Thyroid gland (tissue), 4 donors: ENCODE data around the gene ZNF396. TPM values are rescaled to one million over a fixed set of nuclear protein-coding genes. Genes with fewer than 3 reads are reported as not detected.

Source experiments
- DNase-seq, 2 donors: peaks; one replicate each; pipeline ENCODE4 v3.0.0-alpha.2; 2019
- H3K27ac ChIP-seq, 3 donors: fragments of 200-600 bp; sonication (generic); 1 replicate in 2 of 3; 2 replicates in 1 of 3; pipeline ENCODE4 v1.5.1; 2016 to 2019; ENCODE audit warnings: mild to moderate bottlenecking in 1 of 3, moderate library complexity in 1 of 3
- H3K27me3 ChIP-seq: fragments of 200-600 bp; sonication (generic); one replicate; pipeline ENCODE4 v1.5.1; 2019
- H3K36me3 ChIP-seq, 2 donors: fragments of 200-600 bp; sonication (generic); one replicate each; pipeline ENCODE4 v1.5.1; 2016 to 2019
- H3K4me1 ChIP-seq, 2 donors: fragments of 200-600 bp; sonication (generic); one replicate each; pipeline ENCODE4 v1.5.1; 2017 to 2019
- H3K4me3 ChIP-seq, 3 donors: fragments of 200-600 bp; sonication (generic); replicated peaks in 1 of 3; 1 replicate in 2 of 3; 2 replicates in 1 of 3; pipeline ENCODE4 v1.5.1; 2016; ENCODE audit warnings: mild to moderate bottlenecking in 1 of 3
- H3K9me3 ChIP-seq: fragments of 200-600 bp; sonication (generic); one replicate; pipeline ENCODE4 v1.5.1; 2017
- POLR2A ChIP-seq, 2 donors: fragments of 450-650 bp; IDR thresholded peaks; one replicate each; pipeline ENCODE4 v1.6.1; 2017; ENCODE audit warnings: antibody characterized with exemption in 2 of 2, mild to moderate bottlenecking in 2 of 2, moderate library complexity in 1 of 2
- WGBS, 2 donors: methylation state at CpG; one replicate each; pipeline ENCODE4 v1.1.5; 2017; 5-methylcytosine and 5-hydroxymethylcytosine counted together
- intact Hi-C: fragments of 100-400 bp; cut with DNase I; formaldehyde crosslinking; loops from one replicate; pipeline ENCODE4 v1.15.1; 2023
- total RNA-seq, 4 donors: library from RNA; depleted of rRNA; stranded (reverse); fragments of >200 nt; gene quantifications; one replicate each; pipeline ENCODE4 v1.2.3, GENCODE V29; 2016
- TF ChIP-seq, protein P1 (sequence below), 6 experiments: fragments of 200-600 bp in 3 of 6; fragments of 450-650 bp in 3 of 6; sonication (generic) in 3 of 6; IDR thresholded peaks; one replicate each; pipeline ENCODE4 v1.5.1; 2016 to 2019; ENCODE audit warnings: antibody characterized with exemption in 6 of 6, mild to moderate bottlenecking in 2 of 6, inconsistent platforms in 1 of 6, moderate library complexity in 1 of 6

Gene ZNF396
- total RNA-seq, 4 donors from 2014 or later = 5.3 to 14.2 (median 9.1) TPM

DNA sequence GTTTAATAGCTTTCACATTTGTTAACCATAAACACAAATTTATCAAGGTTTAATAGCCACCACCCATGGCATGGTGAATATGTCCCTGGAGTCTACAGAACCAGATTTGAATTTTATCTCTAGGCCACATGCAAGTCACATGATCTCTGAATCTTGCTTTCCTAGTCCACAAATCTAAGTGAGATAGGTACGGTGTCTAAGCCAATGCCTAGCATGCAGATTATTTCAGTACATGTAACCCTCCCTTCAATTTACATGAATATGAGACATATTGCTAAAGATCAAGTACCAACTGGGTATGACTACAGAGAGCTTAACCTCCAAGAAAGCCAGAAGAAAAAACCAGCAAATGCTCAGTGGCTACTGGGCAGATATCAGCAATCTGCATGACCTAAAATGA is 42.9 kb downstream of the ZNF396 start:
- intact Hi-C loops = no loop called here
- H3K9me3 ChIP-seq = no peaks in the 10 kb centered on the region
- no peak for DNase-seq
- H3K4me1 ChIP-seq = peaks cover 22 to 25% of the 10 kb centered on the region in 2 donors
- peak overlapping the region in 2 of 3 donors; percentile 18 to 32 for H3K27ac ChIP-seq
- peaks cover 28 to 33% of the 10 kb centered on the region in 2 donors for H3K36me3 ChIP-seq
- no peak overlapping the region for H3K4me3 ChIP-seq
- WGBS, 2 donors = 100% methylated on average over 1 of the region's 1 CpG
- TF ChIP-seq, protein P1, sequence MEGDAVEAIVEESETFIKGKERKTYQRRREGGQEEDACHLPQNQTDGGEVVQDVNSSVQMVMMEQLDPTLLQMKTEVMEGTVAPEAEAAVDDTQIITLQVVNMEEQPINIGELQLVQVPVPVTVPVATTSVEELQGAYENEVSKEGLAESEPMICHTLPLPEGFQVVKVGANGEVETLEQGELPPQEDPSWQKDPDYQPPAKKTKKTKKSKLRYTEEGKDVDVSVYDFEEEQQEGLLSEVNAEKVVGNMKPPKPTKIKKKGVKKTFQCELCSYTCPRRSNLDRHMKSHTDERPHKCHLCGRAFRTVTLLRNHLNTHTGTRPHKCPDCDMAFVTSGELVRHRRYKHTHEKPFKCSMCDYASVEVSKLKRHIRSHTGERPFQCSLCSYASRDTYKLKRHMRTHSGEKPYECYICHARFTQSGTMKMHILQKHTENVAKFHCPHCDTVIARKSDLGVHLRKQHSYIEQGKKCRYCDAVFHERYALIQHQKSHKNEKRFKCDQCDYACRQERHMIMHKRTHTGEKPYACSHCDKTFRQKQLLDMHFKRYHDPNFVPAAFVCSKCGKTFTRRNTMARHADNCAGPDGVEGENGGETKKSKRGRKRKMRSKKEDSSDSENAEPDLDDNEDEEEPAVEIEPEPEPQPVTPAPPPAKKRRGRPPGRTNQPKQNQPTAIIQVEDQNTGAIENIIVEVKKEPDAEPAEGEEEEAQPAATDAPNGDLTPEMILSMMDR (IDR thresholded peaks at IDR 0.05) = no peak
- no peak for TF ChIP-seq POLR2A (IDR thresholded peaks at IDR 0.05)
- H3K27me3 ChIP-seq = no peaks in the 10 kb centered on the region

DNA sequence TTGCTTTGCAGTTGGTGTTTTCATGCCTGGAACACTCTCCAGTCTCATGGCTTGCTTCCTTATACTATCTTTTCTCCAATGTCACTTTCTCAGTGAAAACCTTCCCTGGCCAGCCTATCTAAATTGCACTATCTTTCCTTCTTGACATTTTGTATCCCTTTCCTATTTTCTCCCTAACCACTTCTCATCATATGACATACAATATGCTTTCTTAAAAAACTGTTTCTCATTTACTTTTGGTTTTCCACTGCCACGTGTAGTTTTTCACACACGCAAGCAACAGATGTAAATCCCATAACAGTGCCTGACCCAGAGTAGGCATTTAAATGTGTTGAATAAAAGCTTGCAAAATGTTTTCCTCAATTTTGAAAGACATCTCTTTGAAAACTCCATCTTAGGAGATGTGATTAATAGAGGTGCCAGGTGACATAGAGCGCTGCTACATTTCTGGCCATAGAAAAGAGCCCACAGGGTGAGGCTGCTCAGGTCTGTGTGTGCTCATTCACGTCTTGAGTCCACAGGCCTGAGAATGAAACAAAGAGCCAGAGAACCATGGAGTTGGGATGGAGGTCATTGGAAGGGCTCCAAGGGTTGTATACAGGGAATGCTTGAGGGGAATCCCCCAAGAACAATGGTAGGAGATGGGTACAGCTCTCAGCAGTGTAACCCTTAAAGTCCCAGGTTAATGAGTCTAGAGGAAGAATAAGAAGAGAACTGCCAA is 45.6 kb downstream of the ZNF396 start:
- H3K36me3 ChIP-seq = peaks cover 8 to 11% of the 10 kb centered on the region in 2 donors
- no peaks in the 10 kb centered on the region for H3K9me3 ChIP-seq
- TF ChIP-seq, protein P1 (IDR thresholded peaks at IDR 0.05) = no peak
- TF ChIP-seq POLR2A (IDR thresholded peaks at IDR 0.05) = no peak
- WGBS, 2 donors = 83% methylated on average over 4 of the region's 4 CpGs
- no peak overlapping the region for H3K27ac ChIP-seq
- intact Hi-C loops = no loop called here
- H3K27me3 ChIP-seq = no peaks in the 10 kb centered on the region
- no peak overlapping the region for H3K4me3 ChIP-seq
- DNase-seq = no peak
- H3K4me1 ChIP-seq = peaks cover 19 to 24% of the 10 kb centered on the region in 2 donors

DNA sequence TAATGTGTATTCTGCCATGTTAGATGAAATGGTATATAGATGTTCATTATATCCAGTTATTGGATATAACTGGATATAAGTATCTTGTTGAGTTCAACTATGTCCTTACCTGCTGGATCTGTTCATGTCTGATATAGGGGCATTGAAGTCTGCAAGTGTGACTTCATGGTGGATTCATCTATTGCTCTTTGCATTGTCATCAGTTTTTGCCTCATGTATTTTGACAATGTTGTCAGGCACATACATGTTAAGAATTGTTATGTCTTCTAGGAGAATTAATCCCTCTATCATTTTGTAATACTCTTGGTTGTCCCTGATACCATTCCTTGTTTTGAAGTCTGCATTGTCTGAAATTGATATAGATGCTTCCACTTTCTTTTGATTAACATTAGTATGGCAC is 48.3 kb downstream of the ZNF396 start:
- H3K27ac ChIP-seq = no peak overlapping the region
- intact Hi-C loops = no loop called here
- no peaks in the 10 kb centered on the region for H3K9me3 ChIP-seq
- no peaks in the 10 kb centered on the region for H3K4me1 ChIP-seq
- peaks cover 6 to 11% of the 10 kb centered on the region in 2 donors for H3K36me3 ChIP-seq
- TF ChIP-seq, protein P1 (IDR thresholded peaks at IDR 0.05) = no peak
- no peak for TF ChIP-seq POLR2A (IDR thresholded peaks at IDR 0.05)
- DNase-seq = no peak
- no peaks in the 10 kb centered on the region for H3K27me3 ChIP-seq
- no peak overlapping the region for H3K4me3 ChIP-seq

DNA sequence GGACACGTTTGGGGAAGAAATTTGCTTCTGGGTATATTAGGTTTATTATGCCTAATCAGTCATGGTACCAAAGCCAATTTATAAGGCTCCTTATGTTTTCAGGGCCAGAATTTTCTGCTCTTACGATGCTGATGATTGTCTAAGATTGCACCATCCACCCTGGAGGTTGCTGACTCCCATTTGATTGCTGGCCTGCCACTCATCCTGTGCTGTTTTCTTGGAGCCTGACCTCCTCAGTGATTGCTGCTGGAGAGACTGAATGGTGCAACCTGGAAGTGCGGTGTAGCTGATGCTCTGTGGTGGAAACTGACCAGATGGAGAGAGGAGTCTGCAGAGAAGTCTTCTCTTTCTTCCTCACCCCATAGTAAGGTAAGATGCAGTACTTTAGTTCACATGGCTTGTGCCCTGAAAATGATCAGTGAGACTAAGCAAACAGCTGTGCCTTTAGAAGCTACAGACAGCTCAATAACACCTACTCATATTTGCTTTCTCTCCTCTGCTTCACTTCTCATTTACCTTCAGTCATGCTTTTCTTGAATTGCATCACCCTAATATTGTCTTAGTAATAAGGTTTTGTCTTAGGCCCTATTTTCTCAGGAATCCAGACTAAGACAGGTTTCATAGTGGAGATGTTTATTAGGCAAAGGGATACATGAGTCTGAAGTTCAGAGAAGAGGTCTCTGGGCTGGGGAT is 50.3 kb downstream of the ZNF396 start:
- Histone ChIP-seq H3K9me3 (no peaks in the 10 kb centered on the region), H3K27ac (no peak overlapping the region), H3K4me3 (no peak overlapping the region), H3K4me1 (no peaks in the 10 kb centered on the region), H3K36me3 (peaks cover 0 to 3% of the 10 kb centered on the region in 2 donors), H3K27me3 (no peaks in the 10 kb centered on the region)
- DNase-seq = no peak
- intact Hi-C loops = no loop called here
- WGBS, 2 donors = 53 to 60% methylated on average over 3 of the region's 3 CpGs
- TF ChIP-seq, protein P1 (IDR thresholded peaks at IDR 0.05) = no peak
- no peak for TF ChIP-seq POLR2A (IDR thresholded peaks at IDR 0.05)
